Stimulated activated CD4-positive, alpha-beta T cell treated with anti-CD3 and anti-CD28 coated beads, TNF-alpha, amount 100 ng/mL, for 1 hour (primary cell): ENCODE measurements around the gene AK9.
"Not testable (repeated sequence)": the region's sequence is repeated elsewhere in the genome, so short reads cannot be mapped to it uniquely, and the experiment has no call there.

Experiments used
- DNase-seq, 3 donors: peaks; one replicate each; pipeline ENCODE4 v3.0.0-alpha.2; 2020; ENCODE audit warnings: low read depth in 3 of 3, low spot score in 1 of 3

The AK9 gene

GRCh38 chr6:109696355-109696754, 5.4 kb upstream of the AK9 start:
- DNase-seq, result no peak

GRCh38 chr6:109695468-109695867, 4.5 kb upstream of the AK9 start:
- no peak for DNase-seq

GRCh38 chr6:109693111-109693510, 2.1 kb upstream of the AK9 start:
- no peak for DNase-seq

- peak; percentile 5 to 55 (median 20) for DNase-seq
Observed at GRCh38 chr6:109690373-109690736, 647 bp downstream of the AK9 start.

GRCh38 chr6:109687271-109687761, 3.7 kb downstream of the AK9 start:
- no peak for DNase-seq

GRCh38 chr6:109686566-109687265, 4.3 kb downstream of the AK9 start:
- DNase-seq, result no peak

- DNase-seq, result not testable (repeated sequence)
Observed at GRCh38 chr6:109678661-109679505, 12.1 kb downstream of the AK9 start.

GRCh38 chr6:109678240-109678639, 12.8 kb downstream of the AK9 start:
- DNase-seq, result no peak

- no peak for DNase-seq
Observed at GRCh38 chr6:109676724-109677123, 14.3 kb downstream of the AK9 start.

GRCh38 chr6:109672839-109673238, 18.2 kb downstream of the AK9 start:
- DNase-seq, result no peak

- DNase-seq, result no peak
Observed at GRCh38 chr6:109672175-109672574, 18.8 kb downstream of the AK9 start.

GRCh38 chr6:109671733-109672132, 19.3 kb downstream of the AK9 start:
- no peak for DNase-seq

- DNase-seq, result no peak
Observed at GRCh38 chr6:109669811-109670210, 21.2 kb downstream of the AK9 start.

GRCh38 chr6:109662192-109662591, 28.8 kb downstream of the AK9 start:
- no peak for DNase-seq

- DNase-seq, result no peak
Observed at GRCh38 chr6:109660526-109661320, 30.3 kb downstream of the AK9 start.

GRCh38 chr6:109655761-109656262, 35.2 kb downstream of the AK9 start:
- no peak for DNase-seq

- DNase-seq, result no peak
Observed at GRCh38 chr6:109653264-109653663, 37.7 kb downstream of the AK9 start.

- no peak for DNase-seq
Observed at GRCh38 chr6:109644131-109644530, 46.9 kb downstream of the AK9 start.

GRCh38 chr6:109632405-109632804, 58.6 kb downstream of the AK9 start:
- no peak for DNase-seq

GRCh38 chr6:109631403-109631802, 59.6 kb downstream of the AK9 start:
- DNase-seq, result no peak
